B cell (primary cell): ENCODE measurements around the gene TRPM7. TPM values are rescaled to one million over a fixed set of nuclear protein-coding genes. Genes with fewer than 3 reads are reported as not detected.

Experiments
- ATAC-seq: fragments of 200-7000 bp; cut with Tn5 transposase; one replicate; pipeline ENCODE4 v1.10.0; 2021; ENCODE audit warnings: low read depth, mild to moderate bottlenecking, moderate number of reproducible peaks, moderate library complexity
- CTCF ChIA-PET: fragments of 350-600 bp; sonication (Branson Sonifier 250); formaldehyde crosslinking; loops from one replicate; lab custom pipeline; 2021; ENCODE audit warnings: antibody characterized with exemption, inconsistent platforms; lab: Charles Lee
- POLR2A ChIA-PET: fragments of 350-600 bp; sonication (Branson Sonifier 250); formaldehyde crosslinking; loops from one replicate; lab custom pipeline; 2021; ENCODE audit warnings: antibody characterized with exemption; lab: Charles Lee
- DNase-seq: peaks from one replicate; pipeline ENCODE4 v3.0.0; 2013
- H2AFZ ChIP-seq: 2 replicates; pipeline ENCODE4 v1.6.1; 2012; ENCODE audit warnings: mild to moderate bottlenecking, low read depth, low read length; ENCODE audit not compliant: insufficient read depth, poor library complexity, severe bottlenecking
- H3K27ac ChIP-seq, 2 donors: 1 replicate in 1 of 2; 2 replicates in 1 of 2; pipeline ENCODE4 v1.5.1; 2012 to 2013; ENCODE audit warnings: low read length in 2 of 2, mild to moderate bottlenecking in 2 of 2, moderate library complexity in 1 of 2
- H3K27me3 ChIP-seq, 4 experiments: fragments of 200-600 bp in 1 of 4; sonication (generic) in 1 of 4; replicated peaks in 1 of 4; 1 replicate in 2 of 4; 2 replicates in 2 of 4; pipeline versions ENCODE4 v1.6.1 to v1.7.0; 2013 to 2016; ENCODE audit warnings: low read length in 3 of 4, mild to moderate bottlenecking in 2 of 4, mixed read lengths in 1 of 4, moderate library complexity in 1 of 4; ENCODE audit not compliant: insufficient read depth in 4 of 4, control insufficient read depth in 3 of 4; ENCODE audit errors: control extremely low read depth in 1 of 4
- H3K36me3 ChIP-seq, 2 experiments: replicated peaks in 1 of 2; 1 replicate in 1 of 2; 2 replicates in 1 of 2; pipeline versions ENCODE4 v1.6.1 to v1.7.1; 2013; ENCODE audit warnings: low read length in 1 of 2; ENCODE audit not compliant: insufficient read depth in 2 of 2, control insufficient read depth in 1 of 2; ENCODE audit errors: control extremely low read depth in 1 of 2, extremely low read depth in 1 of 2
- H3K4me1 ChIP-seq, 2 donors: fragments of 200-600 bp in 1 of 2; sonication (generic) in 1 of 2; 1 replicate in 1 of 2; 2 replicates in 1 of 2; pipeline versions ENCODE4 v1.5.1 to v1.6.1; 2013 to 2017; ENCODE audit warnings: low read length in 2 of 2; ENCODE audit not compliant: control insufficient read depth in 2 of 2, insufficient read depth in 2 of 2
- H3K4me2 ChIP-seq: replicated peaks from 2 replicates; pipeline ENCODE3; 2012; ENCODE audit warnings: mild to moderate bottlenecking, low read depth, low read length; ENCODE audit not compliant: poor library complexity, severe bottlenecking
- H3K4me3 ChIP-seq, 5 experiments: fragments of 200-600 bp in 1 of 5; sonication (generic) in 1 of 5; 1 replicate in 3 of 5; 2 replicates in 2 of 5; pipeline versions ENCODE4 v1.5.1 to v1.7.0; 2011 to 2016; ENCODE audit warnings: low read length in 4 of 5, mild to moderate bottlenecking in 4 of 5, low read depth in 2 of 5, control low read depth in 1 of 5, moderate library complexity in 1 of 5; ENCODE audit not compliant: insufficient read depth in 1 of 5; ENCODE audit errors: control extremely low read depth in 1 of 5, extremely low read depth in 1 of 5
- H3K79me2 ChIP-seq: fragments of 200-600 bp; sonication (generic); one replicate; pipeline ENCODE4 v1.6.0; 2016; ENCODE audit warnings: low read length; ENCODE audit not compliant: control insufficient read depth, insufficient read depth
- H3K9ac ChIP-seq: fragments of 200-600 bp; sonication (generic); 2 replicates; pipeline ENCODE4 v1.6.1; 2017; ENCODE audit warnings: mild to moderate bottlenecking, low read length, moderate library complexity
- H3K9me3 ChIP-seq, 3 donors: one replicate each; pipeline versions ENCODE4 v1.6.1 to v1.7.1; 2013; ENCODE audit warnings: low read length in 2 of 3; ENCODE audit not compliant: control insufficient read depth in 2 of 3, insufficient read depth in 1 of 3; ENCODE audit errors: control extremely low read depth in 1 of 3
- H4K20me1 ChIP-seq: 2 replicates; pipeline ENCODE4 v1.6.0; 2012; ENCODE audit warnings: mild to moderate bottlenecking, low read length; ENCODE audit not compliant: insufficient read depth, control insufficient read depth, poor library complexity, severe bottlenecking
- H3K27ac Mint-ChIP-seq: one replicate; pipeline ENCODE4 v1.8.0; 2021; ENCODE audit warnings: mixed read lengths
- H3K27me3 Mint-ChIP-seq: one replicate; pipeline ENCODE4 v1.8.0; 2021; ENCODE audit warnings: mixed read lengths
- H3K4me1 Mint-ChIP-seq: one replicate; pipeline ENCODE4 v1.8.0; 2021; ENCODE audit warnings: mixed read lengths
- H3K4me3 Mint-ChIP-seq: one replicate; pipeline ENCODE4 v1.8.0; 2021; ENCODE audit warnings: mixed read lengths
- H3K9me3 Mint-ChIP-seq: one replicate; pipeline ENCODE4 v1.8.0; 2022; ENCODE audit warnings: mixed read lengths; ENCODE audit not compliant: insufficient read depth
- EZH2 ChIP-seq: IDR thresholded peaks from 2 replicates; pipeline ENCODE4 v1.6.1; 2012; ENCODE audit warnings: borderline replicate concordance, low read depth, mild to moderate bottlenecking, moderate library complexity, low read length; ENCODE audit not compliant: insufficient read depth, poor library complexity, severe bottlenecking
- WGBS: methylation state at CpG from one replicate; pipeline ENCODE4 v1.1.5; 2013; ENCODE audit warnings: missing lambda C conversion rate; ENCODE audit not compliant: insufficient coverage; 5-methylcytosine and 5-hydroxymethylcytosine counted together
- intact Hi-C: fragments of 100-400 bp; cut with micrococcal nuclease; formaldehyde crosslinking; loops from one replicate; pipeline ENCODE4 v1.10.0; 2022
- polyA plus RNA-seq: library from polyadenylated mRNA; depleted of rRNA; stranded (reverse); fragments of >200 nt; gene quantifications from 2 replicates; pipeline ENCODE4 v1.2.3, GENCODE V29; 2012
- total RNA-seq, 2 donors: library from RNA; stranded (reverse); fragments of 120-200 nt in 1 of 2; gene quantifications; 1 replicate in 1 of 2; 2 replicates in 1 of 2; pipeline versions ENCODE4 v1.2.3 to v1.2.4, GENCODE V29; 2013 to 2022
- TF ChIP-seq, protein P1 (sequence below): fragments of 200-600 bp; IDR thresholded peaks from one replicate; pipeline ENCODE4 v1.8.0; 2022; ENCODE audit warnings: antibody characterized with exemption, mild to moderate bottlenecking

Gene TRPM7
- total and polyA plus RNA-seq, 2 donors (not counting 1 experiment from before 2014, with no cell fraction given) = 12.5 to 77.2 TPM

GRCh38 chr15:50552238-50552637 lies 134.4 kb downstream of the TRPM7 start:
- no peak for DNase-seq
- Histone ChIP-seq H3K4me3 (no peak overlapping the region), H3K79me2 (no peaks in the 10 kb centered on the region), H3K4me1 (no peaks in the 10 kb centered on the region), H3K27ac (no peak overlapping the region), H3K9ac (no peak overlapping the region), H3K36me3 (peaks cover 0 to 2% of the 10 kb centered on the region in 2 experiments), H2AFZ (no peak overlapping the region), H4K20me1 (no peaks in the 10 kb centered on the region), H3K4me2 (no peak overlapping the region), H3K27me3 (no peaks in the 10 kb centered on the region), H3K9me3 (peaks cover 0 to 8% (median 0%) of the 10 kb centered on the region in 3 donors)
- CTCF ChIA-PET = no interaction called here
- Mint-ChIP-seq H3K9me3 (no peaks in the 10 kb centered on the region), H3K4me3 (no peak overlapping the region), H3K27me3 (no peaks in the 10 kb centered on the region), H3K4me1 (no peaks in the 10 kb centered on the region), H3K27ac (no peak overlapping the region)
- POLR2A ChIA-PET = no interaction called here
- 40% methylated on average over 1 of the region's 4 CpGs for WGBS
- ATAC-seq = no peak
- intact Hi-C loops = no loop called here
- TF ChIP-seq, protein P1, sequence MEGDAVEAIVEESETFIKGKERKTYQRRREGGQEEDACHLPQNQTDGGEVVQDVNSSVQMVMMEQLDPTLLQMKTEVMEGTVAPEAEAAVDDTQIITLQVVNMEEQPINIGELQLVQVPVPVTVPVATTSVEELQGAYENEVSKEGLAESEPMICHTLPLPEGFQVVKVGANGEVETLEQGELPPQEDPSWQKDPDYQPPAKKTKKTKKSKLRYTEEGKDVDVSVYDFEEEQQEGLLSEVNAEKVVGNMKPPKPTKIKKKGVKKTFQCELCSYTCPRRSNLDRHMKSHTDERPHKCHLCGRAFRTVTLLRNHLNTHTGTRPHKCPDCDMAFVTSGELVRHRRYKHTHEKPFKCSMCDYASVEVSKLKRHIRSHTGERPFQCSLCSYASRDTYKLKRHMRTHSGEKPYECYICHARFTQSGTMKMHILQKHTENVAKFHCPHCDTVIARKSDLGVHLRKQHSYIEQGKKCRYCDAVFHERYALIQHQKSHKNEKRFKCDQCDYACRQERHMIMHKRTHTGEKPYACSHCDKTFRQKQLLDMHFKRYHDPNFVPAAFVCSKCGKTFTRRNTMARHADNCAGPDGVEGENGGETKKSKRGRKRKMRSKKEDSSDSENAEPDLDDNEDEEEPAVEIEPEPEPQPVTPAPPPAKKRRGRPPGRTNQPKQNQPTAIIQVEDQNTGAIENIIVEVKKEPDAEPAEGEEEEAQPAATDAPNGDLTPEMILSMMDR = no peak
- TF ChIP-seq EZH2 = no peak

- ATAC-seq = no peak
- no peak for DNase-seq
- H3K4me1 ChIP-seq = no peaks in the 10 kb centered on the region
Observed at GRCh38 chr15:50549326-50549725, 137.3 kb downstream of the TRPM7 start.

More at GRCh38 chr15:50549326-50549725, 137.3 kb downstream of the TRPM7 start:
- no peak overlapping the region for H3K27ac ChIP-seq
- Mint-ChIP-seq H3K9me3 (no peaks in the 10 kb centered on the region), H3K4me1 (no peaks in the 10 kb centered on the region), H3K27ac (no peak overlapping the region), H3K4me3 (no peak overlapping the region), H3K27me3 (no peaks in the 10 kb centered on the region)
- intact Hi-C loops = no loop called here
- no peaks in the 10 kb centered on the region for H3K79me2 ChIP-seq
- CTCF ChIA-PET = no interaction called here
- H3K4me3 ChIP-seq = no peak overlapping the region
- H3K9ac ChIP-seq = no peak overlapping the region
- WGBS = 92% methylated on average over 6 of the region's 7 CpGs
- no peak overlapping the region for H2AFZ ChIP-seq
- H3K4me2 ChIP-seq = no peak overlapping the region
- H3K27me3 ChIP-seq = no peaks in the 10 kb centered on the region
- POLR2A ChIA-PET = no interaction called here
- no peaks in the 10 kb centered on the region for H3K36me3 ChIP-seq
- TF ChIP-seq, protein P1 = no peak
- no peak for TF ChIP-seq EZH2
- no peaks in the 10 kb centered on the region for H4K20me1 ChIP-seq
- H3K9me3 ChIP-seq = peaks cover 0 to 8% (median 0%) of the 10 kb centered on the region in 3 donors
